Astrocyte of the cerebellum (primary cell): Measurements from ENCODE around the gene ACAA1.

Experiments
- DNase-seq: peaks from one replicate; pipeline ENCODE4 v3.0.0-alpha.2; 2011; ENCODE audit warnings: low read depth
- H3K4me3 ChIP-seq: 2 replicates; pipeline ENCODE4 v1.5.1; 2011; ENCODE audit warnings: mild to moderate bottlenecking, low read depth, low read length, moderate library complexity
- CTCF ChIP-seq: IDR thresholded peaks from 2 replicates; pipeline ENCODE4 v1.5.1; 2012; ENCODE audit warnings: low read length, low read depth, moderate library complexity, mild to moderate bottlenecking; ENCODE audit errors: missing control alignments
- in situ Hi-C: cut with HindIII; loops from 2 replicates; pipeline ENCODE4 v1.10.0; 2017; ENCODE audit warnings: low sequenced_read_pairs

ACAA1 gene

GRCh38 chr3:38110314-38111050 lies 26.4 kb downstream of the ACAA1 start:
- in situ Hi-C loops: no loop called here
- no peak overlapping the region for H3K4me3 ChIP-seq
- no peak for DNase-seq
- no peak for TF ChIP-seq CTCF

GRCh38 chr3:38109580-38110313 lies 27.2 kb downstream of the ACAA1 start:
- no peak overlapping the region for H3K4me3 ChIP-seq
- in situ Hi-C loops: no loop called here
- DNase-seq: no peak
- no peak for TF ChIP-seq CTCF

GRCh38 chr3:38108649-38109579 lies 28.0 kb downstream of the ACAA1 start:
- in situ Hi-C loops: no loop called here
- H3K4me3 ChIP-seq: no peak overlapping the region
- no peak for DNase-seq
- TF ChIP-seq CTCF: no peak

- in situ Hi-C loops: no loop called here
- no peak for TF ChIP-seq CTCF
- H3K4me3 ChIP-seq: no peak overlapping the region
- no peak for DNase-seq
These were observed 28.8 kb downstream of the ACAA1 start for GRCh38 chr3:38107911-38108648.

GRCh38 chr3:38105525-38105924 lies 31.4 kb downstream of the ACAA1 start:
- no peak for TF ChIP-seq CTCF
- H3K4me3 ChIP-seq: no peak overlapping the region
- in situ Hi-C loops: no loop called here
- no peak for DNase-seq

- no peak overlapping the region for H3K4me3 ChIP-seq
- in situ Hi-C loops: no loop called here
- DNase-seq: no peak
- no peak for TF ChIP-seq CTCF
These were observed 34.5 kb downstream of the ACAA1 start for GRCh38 chr3:38102444-38102814.
